HG03103 (cell line): ENCODE results near the gene FRMPD4.

Experiments
- ATAC-seq: cut with Tn5 transposase; IDR thresholded peaks from one replicate; pipeline ENCODE4 v1.9.1; 2021; ENCODE audit warnings: low read depth; ENCODE audit not compliant: unreplicated experiment

FRMPD4 gene

DNA sequence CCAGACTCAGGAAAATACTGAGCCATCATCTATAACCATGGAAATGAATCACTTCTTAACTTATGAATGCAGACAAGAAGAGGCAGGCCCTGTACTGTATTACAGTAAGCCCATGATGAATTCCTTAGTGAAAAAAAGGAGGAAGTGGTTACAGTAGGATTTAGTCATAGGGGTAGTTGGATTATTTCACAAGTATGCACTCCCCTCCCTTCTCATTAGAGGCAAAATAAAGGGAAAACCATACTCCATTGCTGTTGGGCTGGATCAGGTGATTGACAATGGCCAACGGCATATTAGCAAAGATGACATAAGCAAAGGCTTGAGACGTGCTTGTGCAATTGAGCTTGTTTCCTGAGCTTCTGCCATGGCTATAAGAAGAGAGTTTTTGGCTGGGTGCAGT lies 471.8 kb downstream of the FRMPD4 start:
- ATAC-seq, result no peak

DNA sequence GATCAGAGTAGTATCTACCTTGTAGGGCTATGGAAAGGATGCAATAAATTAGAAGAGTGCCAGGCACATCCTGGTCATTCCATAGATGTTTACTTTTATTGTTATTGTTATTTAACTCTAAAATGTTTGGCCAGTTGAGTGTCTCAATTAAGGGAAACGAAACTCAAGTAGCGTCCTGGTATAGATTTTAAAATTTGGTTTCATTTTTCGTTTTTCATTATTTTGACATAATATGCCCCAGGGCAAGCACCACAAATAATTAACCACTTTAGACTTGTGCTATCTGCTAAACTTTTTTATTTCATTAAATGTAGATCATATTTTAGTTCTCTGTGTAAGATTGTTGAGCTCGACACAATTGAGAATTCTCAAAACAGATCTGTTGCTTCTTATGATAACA lies 473.2 kb downstream of the FRMPD4 start:
- ATAC-seq, result no peak

DNA sequence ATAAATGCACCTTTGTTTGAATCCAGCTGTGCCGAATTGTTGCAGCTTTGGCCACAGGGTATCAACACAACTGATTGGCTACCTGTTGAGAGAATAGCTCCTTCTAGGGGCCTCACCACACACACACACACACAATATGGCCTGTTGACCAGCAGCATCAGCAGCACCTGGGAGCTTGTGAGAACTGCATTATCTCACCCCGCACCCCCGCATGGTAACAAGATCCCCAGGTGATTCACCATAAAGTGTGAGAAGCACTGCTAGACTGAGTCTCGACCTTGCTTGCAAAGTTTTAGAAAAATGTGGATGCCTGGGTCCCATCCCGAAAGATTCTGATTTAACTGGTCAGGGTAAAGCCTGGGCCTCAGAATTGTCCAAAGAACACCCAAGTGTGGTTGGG lies 476.0 kb downstream of the FRMPD4 start:
- no peak for ATAC-seq

DNA sequence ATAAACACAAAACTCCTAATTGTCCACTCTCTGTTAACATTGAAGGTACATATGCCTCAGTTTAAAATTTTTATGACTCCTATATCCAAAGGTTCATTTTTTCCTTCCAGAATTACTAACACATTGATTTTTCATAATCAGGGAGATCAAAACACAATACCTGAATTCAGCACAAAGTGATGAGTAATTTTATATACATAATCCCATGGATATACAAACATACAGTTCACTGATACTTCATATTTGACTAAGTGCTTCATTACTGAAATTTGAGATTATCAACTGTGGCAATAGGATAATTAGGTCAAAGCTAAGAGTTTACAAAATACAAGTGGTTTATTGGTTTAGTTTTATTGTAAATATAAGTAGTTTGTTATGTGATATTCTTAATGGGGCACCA lies 476.8 kb downstream of the FRMPD4 start:
- ATAC-seq, result no peak

DNA sequence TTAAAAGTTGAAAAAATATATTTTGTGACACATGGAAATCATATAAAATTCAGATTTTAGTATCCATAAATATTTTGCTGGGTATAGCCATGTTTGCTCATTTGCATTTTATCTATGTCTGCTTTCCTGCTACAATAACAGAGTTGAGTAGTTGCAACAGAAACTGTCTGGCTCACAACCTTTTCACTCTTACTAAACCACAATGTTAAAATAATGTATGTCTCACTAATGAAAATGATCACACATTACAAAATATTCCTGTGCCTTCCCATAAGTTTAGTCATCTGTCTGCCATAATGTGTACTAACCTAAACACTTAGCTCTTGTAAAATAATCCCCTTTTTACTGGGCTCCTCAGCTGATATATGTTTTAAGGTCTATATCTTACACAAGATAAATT lies 479.0 kb downstream of the FRMPD4 start:
- no peak for ATAC-seq

DNA sequence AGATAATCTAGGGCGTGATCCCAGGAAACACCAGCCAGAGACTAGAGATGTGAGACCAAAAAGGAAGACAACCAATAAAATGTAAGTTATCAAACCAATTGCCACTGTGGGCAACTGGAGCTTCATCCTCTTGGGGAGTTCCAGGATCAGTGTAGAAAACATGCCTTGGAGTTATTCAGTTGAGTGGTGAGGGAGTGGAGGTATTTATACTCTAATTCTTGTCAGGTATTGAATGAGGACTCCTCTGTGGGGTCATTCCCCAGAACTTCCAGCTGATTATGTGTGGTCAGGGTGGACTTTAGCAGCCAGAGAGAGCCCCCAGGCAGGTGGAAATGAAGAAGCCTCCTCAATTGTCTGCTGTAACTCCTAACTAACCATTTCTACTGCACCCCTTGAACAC lies 509.0 kb downstream of the FRMPD4 start:
- no peak for ATAC-seq

DNA sequence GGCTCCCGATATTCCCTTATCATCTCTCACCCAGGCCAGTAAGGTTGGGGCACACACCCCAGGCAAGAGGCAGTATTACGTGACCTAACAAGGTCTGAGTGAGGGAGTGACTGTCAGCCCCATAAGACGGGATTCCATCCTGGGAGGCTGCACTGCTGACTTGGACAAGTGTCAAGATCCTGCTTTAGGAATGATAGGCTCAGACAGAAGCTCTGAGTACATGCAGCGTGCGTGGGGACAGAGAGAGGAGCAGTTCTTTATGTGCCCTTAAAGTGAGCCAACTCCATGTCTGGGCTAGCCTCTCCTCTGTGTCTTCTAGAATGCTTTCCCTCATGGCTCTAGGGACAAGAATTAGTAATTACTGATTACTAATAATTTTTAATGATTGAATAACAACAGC lies 510.7 kb downstream of the FRMPD4 start:
- ATAC-seq, result no peak

DNA sequence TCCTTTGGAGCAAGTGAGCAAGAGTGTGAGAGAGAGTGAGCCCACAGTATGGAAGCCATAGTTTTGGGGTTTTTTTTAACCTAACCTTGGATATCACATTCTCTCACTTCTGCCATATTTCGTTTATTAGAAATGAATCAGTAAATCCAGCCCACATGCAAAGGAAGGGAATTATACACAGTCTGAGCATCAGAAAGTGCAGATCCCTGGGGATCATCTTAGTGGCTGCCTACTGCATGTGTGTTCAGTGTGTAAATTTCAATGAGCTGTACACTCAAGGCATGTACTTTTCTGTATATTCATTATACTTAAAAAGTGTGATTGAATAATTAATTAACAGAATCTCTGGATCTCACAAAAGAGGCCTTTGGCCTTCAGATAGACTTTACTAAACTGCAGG lies 519.2 kb downstream of the FRMPD4 start:
- no peak for ATAC-seq

DNA sequence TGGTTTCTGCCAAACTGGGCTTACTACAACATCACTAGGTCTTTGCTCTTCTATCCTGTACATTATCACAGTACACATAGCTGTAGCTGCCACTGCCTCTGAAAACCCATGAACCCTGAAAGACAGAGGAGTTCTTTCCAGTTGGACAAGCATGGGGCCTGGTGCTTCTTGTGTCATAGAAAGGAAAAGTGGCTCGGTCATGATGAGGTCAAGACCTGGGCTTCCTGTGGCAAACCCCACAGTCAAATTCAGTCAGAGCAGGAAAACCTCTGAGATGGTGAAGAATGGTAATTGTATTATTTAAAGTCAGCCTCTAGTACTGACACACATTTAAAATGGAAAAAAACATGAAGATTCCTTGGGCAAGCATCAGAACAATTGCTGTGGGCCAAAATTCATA lies 519.6 kb downstream of the FRMPD4 start:
- ATAC-seq, result peak; percentile 83

DNA sequence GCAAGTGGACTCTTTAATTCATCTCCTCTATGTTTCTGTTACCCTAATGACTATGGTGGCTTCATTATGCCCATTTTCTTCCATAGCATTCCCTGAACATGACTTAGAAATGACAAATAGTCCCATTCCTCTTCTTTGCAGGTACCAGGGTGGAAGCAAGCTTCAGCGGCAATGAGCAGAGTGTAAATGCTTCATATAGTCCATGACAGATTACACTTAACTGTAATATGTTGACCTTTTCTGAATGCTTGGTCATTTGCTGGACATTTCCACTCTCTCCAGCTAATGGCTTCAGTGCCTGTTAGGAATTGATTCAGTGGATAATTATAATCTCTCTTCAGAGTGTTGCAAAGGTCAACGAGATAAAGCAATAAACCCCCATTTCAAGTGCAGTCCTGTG lies 523.2 kb downstream of the FRMPD4 start:
- ATAC-seq, result no peak

DNA sequence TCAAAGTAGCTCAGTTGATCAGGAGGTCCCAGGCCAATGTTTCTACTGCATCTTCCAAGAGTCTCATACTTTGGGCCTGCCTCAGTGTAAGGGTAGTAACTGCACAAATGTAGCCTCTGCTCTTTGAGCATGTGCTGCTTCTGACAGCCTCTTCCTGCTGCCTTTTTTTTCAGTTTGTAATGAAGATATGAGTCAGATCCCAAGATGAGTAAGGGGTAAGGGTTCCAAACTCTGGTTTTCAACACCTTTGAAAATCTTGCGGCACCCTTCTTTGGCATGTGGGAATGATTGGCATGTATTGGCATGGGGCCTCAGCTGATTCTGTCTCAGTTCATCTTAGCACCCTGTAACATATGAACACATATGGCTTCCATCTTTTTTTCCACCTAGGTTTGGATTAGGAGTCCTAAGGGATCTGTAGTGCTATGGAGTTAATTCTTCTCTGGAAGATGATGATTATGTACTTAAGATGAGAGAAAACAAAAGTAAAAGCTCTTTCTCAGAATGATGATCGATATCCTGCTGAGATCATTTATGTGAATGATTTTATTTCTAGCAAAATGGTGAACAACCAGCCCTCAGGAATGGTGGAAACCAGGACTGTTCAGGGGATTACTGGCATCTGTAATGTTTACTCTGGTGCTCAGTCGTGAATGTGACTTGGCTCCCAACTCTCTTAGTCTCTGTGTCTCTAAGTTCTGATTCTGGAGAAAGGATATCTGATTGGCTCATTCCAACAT lies 534.3 kb downstream of the FRMPD4 start:
- ATAC-seq, result no peak

DNA sequence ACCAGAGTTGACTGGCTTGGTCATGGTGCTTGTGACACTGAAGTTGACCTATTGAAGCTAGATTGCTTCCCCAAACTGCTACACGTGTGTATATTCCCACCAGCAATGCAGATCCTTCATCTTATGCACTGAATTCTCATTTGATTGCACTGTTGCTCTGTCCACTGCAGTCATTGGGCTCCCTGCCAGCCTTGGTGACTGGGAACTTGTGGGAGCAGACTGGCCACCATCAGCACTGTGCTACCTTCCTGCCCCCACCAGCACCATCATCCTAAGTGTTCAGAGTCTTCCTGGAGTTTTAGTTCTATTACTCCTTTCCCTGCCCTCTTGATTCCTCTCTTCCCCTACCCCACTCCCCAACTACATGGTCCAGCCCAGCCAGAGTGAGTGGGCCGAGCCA lies 535.2 kb downstream of the FRMPD4 start:
- no peak for ATAC-seq

DNA sequence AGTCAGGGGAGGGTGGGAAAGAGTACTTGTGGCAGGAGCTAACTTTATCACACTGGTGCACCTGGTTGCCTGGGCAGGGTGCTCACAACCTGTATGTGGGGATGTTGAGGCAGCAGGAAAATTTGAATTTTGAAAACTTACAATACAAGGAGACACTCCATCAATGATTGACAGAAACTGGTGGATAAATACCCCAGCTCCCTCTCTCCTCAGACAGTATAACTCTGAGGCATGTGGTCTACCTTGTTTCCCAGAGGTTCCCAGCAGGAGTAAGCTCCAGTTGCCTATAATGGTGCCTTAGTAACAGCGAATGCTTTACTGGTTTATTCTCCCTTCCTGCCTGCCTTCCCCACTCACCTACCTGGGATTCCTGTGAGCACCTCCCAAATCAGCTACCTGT lies 541.2 kb downstream of the FRMPD4 start:
- ATAC-seq, result no peak

DNA sequence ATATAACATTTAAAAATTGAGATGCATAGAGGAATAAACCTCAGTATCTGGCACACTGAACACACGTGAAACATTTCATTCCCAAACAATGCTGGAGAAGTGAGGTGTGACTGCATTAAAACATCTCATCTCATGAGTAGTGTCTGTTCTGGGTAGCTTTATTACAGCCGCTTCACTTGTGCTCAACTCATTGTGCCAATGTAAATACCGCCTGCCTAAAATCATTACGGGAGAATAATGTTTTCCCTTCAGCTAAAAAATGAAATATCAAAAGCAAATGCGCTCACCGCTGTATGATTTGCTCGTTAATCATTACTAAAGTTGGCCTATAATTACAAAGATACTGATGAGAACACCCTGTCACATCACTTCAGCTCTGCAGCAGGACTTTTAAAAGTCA lies 542.8 kb downstream of the FRMPD4 start:
- ATAC-seq, result no peak

DNA sequence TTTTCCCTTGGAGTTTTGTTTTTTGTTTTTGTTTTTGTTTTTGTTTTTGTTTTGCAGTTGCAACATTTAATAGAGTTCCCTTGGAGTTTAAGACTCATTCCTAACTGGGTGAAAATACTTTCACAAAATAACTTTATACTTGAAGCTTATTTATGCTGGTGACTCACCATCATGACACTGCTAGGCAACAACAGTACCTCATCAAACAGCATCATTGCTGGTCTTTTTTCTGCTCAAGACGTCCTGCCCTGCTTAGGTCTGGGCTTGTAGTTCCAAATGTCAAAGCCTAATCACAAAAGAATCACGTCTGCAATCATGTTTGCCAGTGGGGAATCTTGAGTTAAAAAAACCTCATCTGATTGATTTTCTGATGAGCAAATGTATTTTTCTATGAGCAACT lies 547.3 kb downstream of the FRMPD4 start:
- no peak for ATAC-seq

DNA sequence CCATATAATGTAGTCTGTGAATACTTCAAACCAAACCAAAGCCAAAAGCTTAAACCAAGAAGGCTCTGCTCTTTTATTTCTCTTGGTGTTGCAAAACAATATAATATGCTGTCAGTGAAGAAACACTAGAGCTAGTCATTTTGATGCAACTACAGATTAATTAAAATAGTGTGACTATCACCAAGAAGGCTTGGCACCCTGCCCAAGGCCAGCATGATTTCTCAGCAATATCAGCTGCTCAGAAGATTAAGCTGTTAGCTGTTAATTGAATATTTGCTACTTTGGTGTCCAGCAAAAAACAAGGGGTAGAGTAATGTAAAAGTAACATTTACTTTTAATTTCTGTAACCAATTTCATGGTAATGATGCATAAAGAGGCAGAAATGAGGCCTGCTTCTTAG lies 548.1 kb downstream of the FRMPD4 start:
- no peak for ATAC-seq

DNA sequence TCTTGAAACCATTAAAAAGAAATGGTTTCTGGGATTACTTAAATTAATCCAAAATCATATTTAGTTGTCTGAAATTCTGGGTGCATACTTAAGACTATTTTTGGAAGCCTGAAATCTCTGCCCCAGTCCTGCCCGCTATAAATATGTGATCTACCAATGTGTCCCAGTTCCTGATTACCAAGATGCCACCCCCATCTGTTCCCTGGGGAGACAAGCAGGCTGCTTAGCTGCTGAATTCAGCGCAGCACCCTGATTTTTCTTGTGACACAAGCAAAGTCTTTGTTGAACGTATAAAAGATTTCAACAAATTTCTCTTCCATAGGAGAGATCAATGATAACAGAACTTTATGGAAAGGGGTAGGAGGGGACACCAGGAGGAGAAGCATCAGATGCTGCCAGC lies 552.4 kb downstream of the FRMPD4 start:
- no peak for ATAC-seq

DNA sequence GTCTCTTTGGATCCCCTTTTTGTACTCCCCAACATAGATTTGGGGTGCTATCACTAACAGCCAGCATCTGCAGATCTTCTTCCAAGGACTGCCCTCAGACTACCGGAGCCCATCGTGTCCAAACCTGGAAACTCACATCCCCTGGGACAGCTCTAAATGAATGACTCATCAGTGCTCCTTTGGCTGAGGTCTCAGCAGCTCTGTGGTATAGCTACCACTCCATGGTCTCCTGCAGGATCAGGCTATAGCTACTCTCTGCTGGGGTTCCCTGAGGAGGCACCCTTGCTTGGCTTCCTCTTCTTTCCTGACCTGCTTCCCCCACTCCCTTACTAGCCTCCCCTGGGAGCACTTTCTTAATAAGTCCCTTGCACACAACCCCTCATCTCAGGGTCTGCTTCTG lies 555.5 kb downstream of the FRMPD4 start:
- ATAC-seq, result no peak

DNA sequence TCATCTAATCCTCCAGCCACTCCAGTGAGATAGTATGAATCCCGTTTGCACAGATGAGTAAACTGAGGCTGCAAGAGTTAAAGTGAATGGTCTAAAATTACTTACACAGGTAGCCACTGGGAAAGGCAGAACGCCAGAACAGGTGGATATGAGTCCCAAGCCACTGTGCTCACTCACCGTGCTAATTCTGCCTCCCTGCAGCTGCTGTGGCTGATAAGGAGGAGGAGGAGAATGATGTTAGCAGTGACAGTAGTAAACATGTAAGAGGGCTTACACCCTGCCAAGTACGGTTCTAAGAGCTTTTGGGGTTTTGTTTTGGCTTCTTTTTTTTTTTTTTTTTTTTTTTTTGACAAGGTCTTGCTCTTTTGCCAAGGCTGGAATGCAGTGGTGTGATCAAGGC lies 562.5 kb downstream of the FRMPD4 start:
- no peak for ATAC-seq

DNA sequence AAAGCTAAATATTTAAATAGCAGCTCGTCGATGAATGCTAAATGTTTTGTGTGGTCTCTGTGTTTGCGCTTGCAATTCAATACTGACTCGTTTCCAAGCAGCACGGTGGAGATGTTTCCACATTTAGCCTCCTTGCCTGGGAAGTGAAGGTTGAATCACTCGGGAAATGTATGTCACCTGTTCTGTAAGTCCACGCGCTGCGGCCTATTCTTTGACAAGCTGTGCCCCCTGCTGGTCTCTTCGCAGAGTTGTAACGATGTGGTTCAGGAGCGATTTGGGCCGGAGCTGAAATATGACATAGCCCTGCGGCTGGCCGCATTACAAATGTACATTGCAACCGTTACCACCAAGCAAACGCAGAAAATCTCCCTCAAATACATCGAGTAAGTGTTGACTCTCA lies 563.4 kb downstream of the FRMPD4 start:
- ATAC-seq, result peak; percentile 70

DNA sequence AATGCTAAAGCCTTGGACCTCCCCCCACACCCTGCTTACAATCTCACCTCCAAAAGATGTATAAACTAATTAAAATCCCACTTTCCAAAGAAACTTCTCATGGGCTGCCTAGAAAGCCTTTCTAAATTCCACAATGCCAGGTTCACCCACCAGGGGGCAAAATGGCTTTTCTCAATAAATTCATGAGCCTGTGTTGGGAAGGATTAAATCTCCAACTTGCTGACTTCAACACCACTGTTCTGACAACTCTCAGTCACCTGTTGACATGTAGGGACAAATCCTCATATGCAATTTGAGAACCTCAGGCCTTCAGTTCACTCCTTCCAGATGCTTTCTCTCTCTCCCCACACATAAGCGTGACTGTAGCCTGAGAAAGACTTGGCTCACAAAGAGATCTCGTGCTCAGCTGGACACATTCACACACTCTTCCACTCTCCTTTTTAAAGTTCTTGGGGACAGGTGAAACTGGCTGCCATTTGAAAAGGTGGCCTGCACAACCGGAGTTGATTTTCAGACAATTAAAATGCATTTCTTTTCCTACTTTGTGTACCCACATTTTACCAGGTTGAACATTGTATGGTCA lies 564.3 kb downstream of the FRMPD4 start:
- no peak for ATAC-seq

DNA sequence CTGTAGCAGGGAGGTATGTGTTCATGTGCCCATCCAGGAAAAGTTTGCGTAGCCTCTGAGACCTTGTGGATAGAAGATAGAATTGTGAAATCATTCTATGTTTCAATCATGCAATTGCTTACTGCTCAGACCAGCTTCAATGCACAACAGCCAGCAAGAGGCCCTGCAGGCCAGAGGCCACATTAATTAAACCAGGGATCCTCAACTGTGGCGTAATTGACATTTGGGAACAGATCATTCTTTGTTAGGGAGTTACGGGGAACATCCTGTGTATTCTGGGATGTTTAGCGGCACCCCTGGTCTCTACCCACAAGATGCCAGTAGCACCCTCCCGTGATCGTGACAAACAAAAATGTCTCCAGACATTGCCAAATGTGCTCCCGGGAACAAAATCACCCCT lies 566.4 kb downstream of the FRMPD4 start:
- no peak for ATAC-seq

DNA sequence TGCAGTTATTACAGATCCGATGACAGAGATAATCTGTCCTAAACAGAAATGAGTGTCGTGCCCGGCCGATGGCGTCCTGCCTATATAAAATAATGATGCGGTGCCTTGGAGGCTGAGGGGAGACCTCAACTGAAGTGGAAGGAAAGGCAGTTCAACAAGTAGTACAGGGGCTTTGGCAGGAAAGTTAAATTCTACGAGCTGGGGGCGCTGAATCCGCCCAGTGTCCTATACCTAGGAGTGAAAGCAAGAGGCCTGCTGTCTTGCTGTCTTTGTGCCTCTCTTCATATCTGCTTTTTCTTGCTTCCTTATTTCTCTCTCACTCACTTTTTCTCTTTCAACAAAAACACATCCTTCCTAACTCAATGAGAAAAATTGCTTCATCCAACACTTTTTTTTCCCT lies 570.8 kb downstream of the FRMPD4 start:
- no peak for ATAC-seq
